ENCODE results near the gene CTSD. TPM values are rescaled to one million over a fixed set of nuclear protein-coding genes. Genes with fewer than 3 reads are reported as not detected.

Gene CTSD
- polyA plus RNA-seq, 2 of the 4 experiments (the other 2 are of a cell fraction) = 74.0 to 310 TPM

DNA sequence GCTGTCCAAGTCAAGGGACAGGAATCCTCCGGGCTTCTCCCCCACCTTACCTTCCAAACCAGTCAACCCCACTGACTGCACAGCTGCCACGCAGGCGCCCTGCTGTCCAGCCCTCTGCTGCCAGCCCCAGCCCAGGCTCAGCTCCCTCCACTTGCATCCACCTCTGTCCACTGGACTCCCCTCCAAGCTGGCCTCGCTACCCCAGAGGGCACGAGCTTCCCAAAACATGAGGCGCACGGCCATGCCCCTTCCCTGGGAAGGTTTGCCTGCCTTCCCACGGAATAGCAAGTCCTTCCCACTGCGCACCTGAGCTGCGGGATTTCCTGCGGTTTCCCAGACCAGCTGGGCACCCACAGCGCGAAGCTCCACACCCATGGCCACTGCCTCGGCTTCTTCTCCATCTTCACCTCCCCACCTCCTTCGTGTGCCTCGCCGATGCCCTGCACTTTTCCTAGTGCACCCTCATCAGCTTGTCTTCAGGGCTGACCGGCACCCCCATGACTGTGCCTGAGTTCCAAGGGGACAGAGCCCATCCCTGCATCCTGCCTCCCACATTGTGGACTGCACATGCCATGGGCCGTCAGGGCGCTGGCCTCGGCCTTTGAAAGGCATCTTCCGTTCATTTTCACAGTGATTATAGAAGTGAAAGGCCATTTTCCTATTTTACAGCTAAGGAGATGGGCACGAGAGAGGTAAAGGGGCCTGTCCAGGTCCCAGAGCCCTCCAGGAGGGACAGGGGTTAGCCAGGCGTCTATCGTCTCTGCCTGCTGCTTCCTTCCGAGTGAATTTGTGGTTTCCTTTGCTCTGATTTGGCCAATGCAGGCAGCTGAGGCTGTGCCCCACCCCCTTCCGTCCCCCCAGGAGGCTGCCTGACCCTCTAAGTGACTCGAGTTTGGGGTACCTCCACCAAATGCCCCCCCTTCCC lies 29.7 kb downstream of the CTSD start:
- Histone ChIP-seq H3K27ac (no peak overlapping the region), H3K4me2 (no peak overlapping the region), H3K9me3 (peaks cover 26% of the 10 kb centered on the region), H3K4me3 (no peak overlapping the region), H3K4me1 (no peaks in the 10 kb centered on the region)
- FAIRE-seq (no peak), ATAC-seq (peak; percentile 14 to 18; a peak in 3 of 6 replicates), DNase-seq (ENCODE audit: low read depth in 1 of 2, low spot score in 1 of 2) (no peak)
- TF ChIP-seq, protein P1, sequence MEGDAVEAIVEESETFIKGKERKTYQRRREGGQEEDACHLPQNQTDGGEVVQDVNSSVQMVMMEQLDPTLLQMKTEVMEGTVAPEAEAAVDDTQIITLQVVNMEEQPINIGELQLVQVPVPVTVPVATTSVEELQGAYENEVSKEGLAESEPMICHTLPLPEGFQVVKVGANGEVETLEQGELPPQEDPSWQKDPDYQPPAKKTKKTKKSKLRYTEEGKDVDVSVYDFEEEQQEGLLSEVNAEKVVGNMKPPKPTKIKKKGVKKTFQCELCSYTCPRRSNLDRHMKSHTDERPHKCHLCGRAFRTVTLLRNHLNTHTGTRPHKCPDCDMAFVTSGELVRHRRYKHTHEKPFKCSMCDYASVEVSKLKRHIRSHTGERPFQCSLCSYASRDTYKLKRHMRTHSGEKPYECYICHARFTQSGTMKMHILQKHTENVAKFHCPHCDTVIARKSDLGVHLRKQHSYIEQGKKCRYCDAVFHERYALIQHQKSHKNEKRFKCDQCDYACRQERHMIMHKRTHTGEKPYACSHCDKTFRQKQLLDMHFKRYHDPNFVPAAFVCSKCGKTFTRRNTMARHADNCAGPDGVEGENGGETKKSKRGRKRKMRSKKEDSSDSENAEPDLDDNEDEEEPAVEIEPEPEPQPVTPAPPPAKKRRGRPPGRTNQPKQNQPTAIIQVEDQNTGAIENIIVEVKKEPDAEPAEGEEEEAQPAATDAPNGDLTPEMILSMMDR (IDR thresholded peaks at IDR 0.05) = no peak
- ChIA-PET POLR2A (interaction anchor here (0.8 kb wide), 1 partner anchor 30 kb away, joined by 4 read pairs; the partner anchor contains the start of gene CTSD), CTCF (interaction anchor here (0.6 to 4.0 kb wide), 6 partner anchors 15 to 99 kb away, joined by 3 to 19 read pairs (median 3); no protein-coding TSS in a partner anchor)
- WGBS (ENCODE audit: missing lambda C conversion rate) = 60% methylated on average over 26 of the region's 28 CpGs

DNA sequence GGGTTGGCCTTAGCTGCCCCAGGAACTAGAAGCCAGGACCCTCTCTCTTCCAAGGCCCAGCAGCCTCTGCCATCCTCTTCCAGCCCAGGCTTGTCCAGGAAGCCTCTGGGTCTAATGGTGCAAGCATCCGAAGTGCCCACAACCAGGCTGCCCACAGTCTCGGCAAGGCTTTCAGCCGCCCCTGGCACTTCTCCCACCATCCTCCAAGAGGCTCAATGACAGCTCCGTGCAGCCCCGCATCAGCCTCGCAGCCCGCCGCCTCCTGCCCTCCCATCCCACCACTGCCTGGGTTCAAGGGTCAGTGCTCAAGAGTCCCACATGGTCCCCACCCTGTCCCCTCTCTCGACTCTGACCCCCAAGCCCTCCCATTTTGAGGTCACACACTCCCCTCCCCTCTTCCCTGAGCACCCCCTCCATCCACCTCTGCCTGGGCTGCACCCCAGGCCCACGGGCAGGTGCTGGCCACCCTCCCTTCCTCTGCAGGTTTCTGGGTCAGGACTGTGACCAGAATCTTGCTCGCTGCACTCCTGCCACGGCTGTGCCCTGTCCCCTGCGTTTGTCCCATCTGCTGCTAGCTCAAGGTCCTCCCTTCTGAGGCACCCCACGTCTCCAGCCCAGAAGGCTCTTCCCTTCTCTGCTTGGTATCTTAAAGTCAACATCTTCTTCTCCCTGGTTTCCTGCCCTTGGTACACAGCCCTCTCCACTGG lies 30.6 kb downstream of the CTSD start:
- Histone ChIP-seq H3K27ac (no peak overlapping the region), H3K4me1 (no peaks in the 10 kb centered on the region), H3K4me2 (no peak overlapping the region), H3K4me3 (no peak overlapping the region), H3K9me3 (peaks cover 26% of the 10 kb centered on the region)
- ATAC-seq (peak; percentile 19 to 24; a peak in 5 of 6 replicates), FAIRE-seq (no peak), DNase-seq (ENCODE audit: low read depth in 1 of 2, low spot score in 1 of 2) (no peak)
- WGBS (ENCODE audit: missing lambda C conversion rate) = 41% methylated on average over 13 of the region's 14 CpGs
- TF ChIP-seq EHF (CRISPR knock-in tag; IDR thresholded peaks at IDR 0.05) (no peak), CEBPB (IDR thresholded peaks at IDR 0.05) (no peak), RAD21 (conservative IDR thresholded peaks at IDR 0.05 in 1 of 2, IDR thresholded peaks at IDR 0.05 in 1 of 2) (no peak), NPAS2 (CRISPR knock-in tag; IDR thresholded peaks at IDR 0.05; ENCODE audit: borderline replicate concordance) (no peak), EP300 (IDR thresholded peaks at IDR 0.05) (no peak), RCOR1 (IDR thresholded peaks at IDR 0.05; ENCODE audit: low read depth, low read length) (no peak)
- TF ChIP-seq, protein P2, sequence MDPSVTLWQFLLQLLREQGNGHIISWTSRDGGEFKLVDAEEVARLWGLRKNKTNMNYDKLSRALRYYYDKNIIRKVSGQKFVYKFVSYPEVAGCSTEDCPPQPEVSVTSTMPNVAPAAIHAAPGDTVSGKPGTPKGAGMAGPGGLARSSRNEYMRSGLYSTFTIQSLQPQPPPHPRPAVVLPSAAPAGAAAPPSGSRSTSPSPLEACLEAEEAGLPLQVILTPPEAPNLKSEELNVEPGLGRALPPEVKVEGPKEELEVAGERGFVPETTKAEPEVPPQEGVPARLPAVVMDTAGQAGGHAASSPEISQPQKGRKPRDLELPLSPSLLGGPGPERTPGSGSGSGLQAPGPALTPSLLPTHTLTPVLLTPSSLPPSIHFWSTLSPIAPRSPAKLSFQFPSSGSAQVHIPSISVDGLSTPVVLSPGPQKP (IDR thresholded peaks at IDR 0.05; ENCODE audit: low read depth, low read length) = no peak
- ChIA-PET POLR2A (interaction anchor here (0.8 kb wide), 1 partner anchor 31 kb away, joined by 4 read pairs; the partner anchor contains the start of gene CTSD), CTCF (interaction anchor here (1.0 to 4.0 kb wide), 6 partner anchors 25 to 100 kb away, joined by 3 to 19 read pairs (median 3); no protein-coding TSS in a partner anchor)

DNA sequence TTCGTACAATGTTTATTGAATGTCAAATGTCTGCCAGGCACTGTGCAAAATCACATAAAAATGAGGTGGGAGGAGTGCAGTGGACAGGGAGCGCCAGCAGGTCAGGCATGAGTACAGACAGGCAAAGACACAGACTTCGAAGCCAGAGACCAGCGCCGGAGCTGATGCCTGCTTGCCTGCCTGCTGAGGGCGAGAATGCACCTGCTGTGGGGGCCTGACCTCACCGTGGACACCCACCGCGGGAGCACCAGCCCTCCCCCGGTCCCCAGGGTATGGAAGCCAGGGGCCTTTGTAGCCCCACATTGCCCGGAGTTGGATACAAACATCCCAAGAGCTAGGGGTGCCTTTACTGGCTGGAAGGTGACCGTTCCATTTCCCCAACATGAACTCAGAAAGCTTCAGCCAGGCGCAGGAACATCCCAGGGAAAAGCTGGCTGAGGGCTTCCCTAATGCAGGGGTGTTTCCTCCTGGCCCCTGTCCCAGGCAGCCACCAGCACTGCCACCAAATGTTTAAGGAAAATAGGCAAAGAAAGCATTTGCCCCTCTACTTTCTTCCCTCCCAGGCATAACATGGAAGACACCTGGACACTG lies 31.2 kb downstream of the CTSD start:
- no peak overlapping the region for H3K27ac ChIP-seq
- ChIA-PET CTCF (interaction anchor here (1.0 to 4.0 kb wide), 5 partner anchors 24 to 100 kb away, joined by 3 to 19 read pairs (median 3); no protein-coding TSS in a partner anchor), POLR2A (no interaction called here)
- DNase-seq (ENCODE audit: low read depth in 1 of 2, low spot score in 1 of 2) (no peak), FAIRE-seq (no peak), ATAC-seq (peak; percentile 19 to 35; a peak in 3 of 6 replicates)
- no peak overlapping the region for H3K4me2 ChIP-seq
- no peak overlapping the region for H3K4me3 ChIP-seq
- WGBS (ENCODE audit: missing lambda C conversion rate) = 24% methylated on average over 13 of the region's 13 CpGs
- H3K9me3 ChIP-seq = peaks cover 21% of the 10 kb centered on the region
- TF ChIP-seq SREBF2 (IDR thresholded peaks at IDR 0.05) (no peak), HOXB5 (CRISPR knock-in tag; IDR thresholded peaks at IDR 0.05) (no peak)
- no peaks in the 10 kb centered on the region for H3K4me1 ChIP-seq

DNA sequence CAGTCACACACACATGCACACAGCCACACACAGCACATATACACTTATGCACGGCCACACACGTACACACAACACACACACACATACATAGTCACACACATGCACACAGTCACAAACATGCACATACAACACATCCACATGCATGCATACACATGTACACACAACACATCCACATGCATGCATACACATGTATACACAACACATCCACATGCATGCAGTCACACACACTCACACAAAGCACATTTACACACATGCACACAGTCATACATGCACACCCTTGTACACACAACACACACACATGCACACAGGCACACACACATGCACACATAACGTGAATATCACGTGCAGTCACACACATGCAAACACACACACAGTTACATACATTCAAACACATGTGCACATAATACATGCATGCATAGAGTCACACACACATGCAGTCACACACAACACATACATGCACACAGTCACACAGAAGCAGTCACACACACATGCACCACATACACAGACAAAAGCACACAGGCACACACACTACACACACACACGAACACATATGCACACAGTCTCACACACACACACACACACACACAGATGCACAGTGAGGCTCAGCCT lies 32.2 kb downstream of the CTSD start:
- no peak overlapping the region for H3K4me2 ChIP-seq
- DNase-seq (ENCODE audit: low read depth in 1 of 2, low spot score in 1 of 2) (no peak), ATAC-seq (no peak), FAIRE-seq (no peak)
- H3K27ac ChIP-seq = no peak overlapping the region
- no peak overlapping the region for H3K4me3 ChIP-seq
- ChIA-PET POLR2A (no interaction called here), CTCF (interaction anchor here (0.7 kb wide), 1 partner anchor 100 kb away, joined by 4 read pairs; no protein-coding TSS in a partner anchor)
- H3K9me3 ChIP-seq = peaks cover 11% of the 10 kb centered on the region
- no peaks in the 10 kb centered on the region for H3K4me1 ChIP-seq
- WGBS (ENCODE audit: missing lambda C conversion rate) = 22% methylated on average over 5 of the region's 5 CpGs
- TF ChIP-seq HEYL (CRISPR knock-in tag; IDR thresholded peaks at IDR 0.05) = no peak
- TF ChIP-seq RAD21 (conservative IDR thresholded peaks at IDR 0.05 in 1 of 2, IDR thresholded peaks at IDR 0.05 in 1 of 2) = no peak
- no peak for TF ChIP-seq CEBPB (IDR thresholded peaks at IDR 0.05)

Measured in A549 (cell line).